H9 (cell line): ENCODE measurements around the gene RIPK4. TPM values are rescaled to one million over a fixed set of nuclear protein-coding genes. Genes with fewer than 3 reads are reported as not detected.
A peak's percentile ranks its signal among the peaks of the same experiment; 100 is the strongest.

Experiments used
- DNase-seq: peaks from one replicate; pipeline ENCODE4 v3.0.0-alpha.2; 2017
- H2AFZ ChIP-seq: one replicate; pipeline ENCODE4 v1.6.1; 2013; ENCODE audit warnings: mild to moderate bottlenecking, low read length, control low read depth, moderate library complexity
- H2AK5ac ChIP-seq: 2 replicates; pipeline ENCODE4 v1.6.1; 2013; ENCODE audit warnings: low read length, control low read depth, mixed read lengths; ENCODE audit not compliant: insufficient read length
- H2BK120ac ChIP-seq: one replicate; pipeline ENCODE4 v1.6.1; 2013; ENCODE audit warnings: low read depth, mild to moderate bottlenecking, low read length, control low read depth, inconsistent platforms; ENCODE audit not compliant: poor library complexity, severe bottlenecking
- H2BK12ac ChIP-seq: 2 replicates; pipeline ENCODE4 v1.6.1; 2013; ENCODE audit warnings: low read length, control low read depth, mixed read lengths, low read depth; ENCODE audit not compliant: insufficient read length
- H2BK15ac ChIP-seq: 2 replicates; pipeline ENCODE4 v1.6.1; 2013; ENCODE audit warnings: low read depth, low read length, control low read depth
- H2BK20ac ChIP-seq: one replicate; pipeline ENCODE4 v1.6.1; 2013; ENCODE audit warnings: low read depth, mild to moderate bottlenecking, low read length, control low read depth, inconsistent platforms; ENCODE audit not compliant: poor library complexity, severe bottlenecking
- H2BK5ac ChIP-seq: 2 replicates; pipeline ENCODE4 v1.6.1; 2013; ENCODE audit warnings: low read length, control low read depth, mixed read lengths; ENCODE audit not compliant: insufficient read length
- H3K14ac ChIP-seq: 2 replicates; pipeline ENCODE4 v1.6.1; 2013; ENCODE audit warnings: low read length, control low read depth; ENCODE audit not compliant: insufficient read depth
- H3K18ac ChIP-seq: 2 replicates; pipeline ENCODE4 v1.6.1; 2013; ENCODE audit warnings: low read depth, mild to moderate bottlenecking, mixed read lengths, low read length, control low read depth; ENCODE audit not compliant: insufficient read length
- H3K23ac ChIP-seq: 2 replicates; pipeline ENCODE4 v1.6.1; 2013; ENCODE audit warnings: low read length, control low read depth, mixed read lengths, low read depth; ENCODE audit not compliant: insufficient read length
- H3K23me2 ChIP-seq: 2 replicates; pipeline ENCODE4 v1.6.1; 2013; ENCODE audit warnings: low read depth, mild to moderate bottlenecking, mixed read lengths, low read length, control low read depth; ENCODE audit not compliant: insufficient read length, poor library complexity, severe bottlenecking
- H3K27ac ChIP-seq: 2 replicates; pipeline ENCODE4 v1.5.1; 2013; ENCODE audit warnings: low read length, control low read depth, mixed read lengths, low read depth; ENCODE audit not compliant: insufficient read length
- H3K27me3 ChIP-seq: 2 replicates; pipeline ENCODE4 v1.6.1; 2013; ENCODE audit warnings: low read length, control low read depth, inconsistent platforms; ENCODE audit not compliant: insufficient read depth
- H3K4ac ChIP-seq: 2 replicates; pipeline ENCODE4 v1.6.1; 2013; ENCODE audit warnings: low read depth, mild to moderate bottlenecking, control low read depth, inconsistent platforms, low read length, moderate library complexity
- H3K4me1 ChIP-seq: 2 replicates; pipeline ENCODE4 v1.6.1; 2013; ENCODE audit warnings: low read length, control low read depth, inconsistent platforms; ENCODE audit not compliant: insufficient read depth
- H3K4me2 ChIP-seq: 2 replicates; pipeline ENCODE4 v1.6.1; 2013; ENCODE audit warnings: low read length, control low read depth, mixed read lengths; ENCODE audit not compliant: insufficient read length, insufficient read depth
- H3K56ac ChIP-seq: 2 replicates; pipeline ENCODE4 v1.6.1; 2013; ENCODE audit warnings: low read depth, mild to moderate bottlenecking, mixed read lengths, low read length, control low read depth; ENCODE audit not compliant: insufficient read length
- H3K79me1 ChIP-seq: 2 replicates; pipeline ENCODE4 v1.6.1; 2013; ENCODE audit warnings: low read depth, mild to moderate bottlenecking, moderate library complexity, low read length, control low read depth, inconsistent platforms; ENCODE audit not compliant: insufficient read depth, poor library complexity, severe bottlenecking
- H3K79me2 ChIP-seq: 2 replicates; pipeline ENCODE4 v1.6.1; 2013; ENCODE audit warnings: low read length, control low read depth, inconsistent platforms; ENCODE audit not compliant: insufficient read depth
- H3K9ac ChIP-seq: 2 replicates; pipeline ENCODE4 v1.6.1; 2013; ENCODE audit warnings: low read length, control low read depth, mixed read lengths; ENCODE audit not compliant: insufficient read length; ENCODE audit errors: extremely low read depth
- H3K9me3 ChIP-seq: one replicate; pipeline ENCODE4 v1.6.1; 2013; ENCODE audit warnings: low read depth, low read length, inconsistent platforms; ENCODE audit not compliant: control insufficient read depth
- H3T11ph ChIP-seq: one replicate; pipeline ENCODE4 v1.6.1; 2013; ENCODE audit warnings: mild to moderate bottlenecking, low read length, control low read depth, inconsistent platforms
- H4K20me1 ChIP-seq: one replicate; pipeline ENCODE4 v1.6.1; 2013; ENCODE audit not compliant: control insufficient read depth, insufficient read length, insufficient read depth
- H4K5ac ChIP-seq: 2 replicates; pipeline ENCODE4 v1.6.1; 2013; ENCODE audit warnings: low read depth, mild to moderate bottlenecking, mixed read lengths, low read length, control low read depth; ENCODE audit not compliant: insufficient read length
- H4K8ac ChIP-seq: replicated peaks from 2 replicates; pipeline ENCODE4 v1.6.1; 2013; ENCODE audit warnings: low read length, control low read depth, mixed read lengths, low read depth; ENCODE audit not compliant: insufficient read length
- H4K91ac ChIP-seq: 2 replicates; pipeline ENCODE4 v1.6.1; 2013; ENCODE audit warnings: low read depth, mild to moderate bottlenecking, moderate library complexity, mixed read lengths, low read length, control low read depth; ENCODE audit not compliant: insufficient read length
- H3K27ac Mint-ChIP-seq, 3 experiments: 2 replicates in 2 of 3; 3 replicates in 1 of 3; pipeline ENCODE4 v1.8.0; 2020 to 2021; ENCODE audit warnings: mixed read lengths in 3 of 3, mild to moderate bottlenecking in 1 of 3, moderate library complexity in 1 of 3
- H3K27me3 Mint-ChIP-seq: 2 replicates; pipeline ENCODE4 v1.8.0; 2021; ENCODE audit warnings: low read depth, mild to moderate bottlenecking, moderate library complexity, mixed read lengths
- H3K36me3 Mint-ChIP-seq, 3 experiments: 2 replicates in 2 of 3; 3 replicates in 1 of 3; pipeline ENCODE4 v1.8.0; 2020 to 2021; ENCODE audit warnings: low read depth in 3 of 3, mixed read lengths in 3 of 3; ENCODE audit not compliant: insufficient read depth in 1 of 3
- H3K4me1 Mint-ChIP-seq, 2 experiments: 2 replicates each; pipeline ENCODE4 v1.8.0; 2020; ENCODE audit warnings: mixed read lengths in 2 of 2
- H3K4me3 Mint-ChIP-seq, 2 experiments: 2 replicates in 1 of 2; 3 replicates in 1 of 2; pipeline ENCODE4 v1.8.0; 2020 to 2021; ENCODE audit warnings: mild to moderate bottlenecking in 2 of 2, mixed read lengths in 2 of 2, moderate library complexity in 1 of 2
- H3K9me3 Mint-ChIP-seq, 2 experiments: 2 replicates in 1 of 2; 3 replicates in 1 of 2; pipeline ENCODE4 v1.8.0; 2020; ENCODE audit warnings: mild to moderate bottlenecking in 2 of 2, mixed read lengths in 2 of 2, moderate library complexity in 1 of 2
- CTCF ChIP-seq: fragments of 200-600 bp; sonication (generic); conservative IDR thresholded peaks from 3 replicates; pipeline ENCODE4 v1.8.0; 2021; ENCODE audit warnings: antibody characterized with exemption, mild to moderate bottlenecking
- WGBS: extraction: QIAGEN DNeasy Blood & Tissue Kit; methylation state at CpG from one replicate; pipeline ENCODE4 v1.1.7; 2013; ENCODE audit warnings: missing lambda C conversion rate, low lambda C conversion rate, mixed read lengths; ENCODE audit not compliant: insufficient read length; ENCODE audit errors: extremely low coverage; 5-methylcytosine and 5-hydroxymethylcytosine counted together
- total RNA-seq: library from RNA; stranded (reverse); gene quantifications from 2 replicates; pipeline ENCODE4 v1.2.1, GENCODE V29; 2021

Gene RIPK4
- total RNA-seq, 1 experiment from 2014 or later, result 2.9 TPM

DNA sequence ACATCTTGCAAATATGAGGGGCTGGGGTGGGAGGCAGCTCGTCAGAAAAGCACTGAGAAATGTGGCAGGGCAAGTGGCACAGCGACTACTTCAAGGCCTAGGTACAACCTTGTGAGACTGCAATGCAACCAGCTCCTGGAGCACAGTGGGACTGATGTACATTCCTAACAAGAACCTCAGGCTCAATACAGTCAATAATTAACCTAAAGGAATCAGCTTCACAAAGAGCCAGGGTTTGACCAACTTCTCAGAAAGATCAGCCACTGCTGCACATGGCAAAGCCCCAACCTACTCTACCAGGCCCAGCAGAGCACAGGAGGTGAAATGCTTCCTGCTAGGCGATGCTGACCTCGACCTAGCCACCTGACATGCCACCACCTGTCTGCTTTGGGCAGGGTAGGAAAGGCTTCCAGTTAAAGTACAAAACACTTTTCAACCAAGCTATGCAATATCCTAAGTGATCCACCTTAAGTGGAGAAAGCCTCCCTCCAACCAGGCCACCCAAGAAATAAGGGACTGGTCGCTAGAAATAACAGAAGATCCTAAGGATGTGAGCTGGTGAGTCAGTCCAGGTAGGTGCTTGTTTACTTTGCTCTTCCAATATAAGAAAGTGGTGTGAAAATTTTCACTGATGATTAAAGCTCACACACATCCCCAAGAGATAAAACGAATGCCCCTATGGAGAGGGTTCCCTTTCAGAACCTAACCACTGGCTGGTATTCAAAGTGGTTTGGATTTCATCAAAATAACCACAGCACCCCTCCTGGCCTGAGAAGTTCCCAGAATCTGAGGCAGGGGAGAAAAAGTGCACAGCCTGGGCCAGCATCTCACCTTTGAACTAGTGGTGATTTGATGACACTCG, 2.1 kb downstream of the RIPK4 start:
- Histone ChIP-seq H2BK5ac (no peak overlapping the region), H2BK15ac (no peak overlapping the region), H2AFZ (no peak overlapping the region), H3T11ph (no peak overlapping the region), H3K9me3 (no peaks in the 10 kb centered on the region), H4K20me1 (no peaks in the 10 kb centered on the region), H2BK20ac (no peak overlapping the region), H4K91ac (no peak overlapping the region), H2BK12ac (no peak overlapping the region), H3K23me2 (peaks cover 30% of the 10 kb centered on the region), H3K9ac (no peak overlapping the region), H4K5ac (no peak overlapping the region), H3K23ac (no peak overlapping the region), H3K79me1 (no peaks in the 10 kb centered on the region), H3K27me3 (peaks cover 62% of the 10 kb centered on the region), H3K14ac (no peak overlapping the region), H3K4me2 (no peak overlapping the region), H3K27ac (no peak overlapping the region), H3K4me1 (peaks cover 6% of the 10 kb centered on the region; the same call in 1 of the 2 replicates), H2AK5ac (no peak overlapping the region), H3K79me2 (no peaks in the 10 kb centered on the region), H3K18ac (no peak overlapping the region), H4K8ac (no peak overlapping the region), H3K4ac (no peak overlapping the region), H2BK120ac (no peak overlapping the region), H3K56ac (no peak overlapping the region)
- Mint-ChIP-seq H3K36me3 (no peaks in the 10 kb centered on the region), H3K27ac (no peak overlapping the region), H3K27me3 (peaks cover 92% of the 10 kb centered on the region), H3K4me1 (peaks cover 82 to 84% of the 10 kb centered on the region in 2 experiments), H3K9me3 (peaks cover 0 to 2% of the 10 kb centered on the region in 2 experiments; a peak in 1 of 5 replicates), H3K4me3 (peak overlapping the region; percentile 61 to 82; a peak in 3 of 5 replicates)
- TF ChIP-seq CTCF, result no peak
- DNase-seq, result no peak
- no CpG with 5 or more reads among the region's 7 CpGs for WGBS
